HG03354 (cell line): Measurements from ENCODE around the gene NEURL1.
"Not testable (repeated sequence)": the region's sequence is repeated elsewhere in the genome, so short reads cannot be mapped to it uniquely, and the experiment has no call there.

Experiments used
- ATAC-seq: cut with Tn5 transposase; IDR thresholded peaks from one replicate; pipeline ENCODE4 v1.9.1; 2021; ENCODE audit warnings: mild to moderate bottlenecking; ENCODE audit not compliant: unreplicated experiment, poor library complexity, severe bottlenecking

The NEURL1 gene

GRCh38 chr10:103459615-103460014 lies 33.9 kb upstream of the NEURL1 start:
- ATAC-seq, result no peak

GRCh38 chr10:103463499-103463898 lies 30.0 kb upstream of the NEURL1 start:
- ATAC-seq, result no peak

GRCh38 chr10:103465411-103466179 lies 27.9 kb upstream of the NEURL1 start:
- no peak for ATAC-seq

GRCh38 chr10:103466734-103467133 lies 26.8 kb upstream of the NEURL1 start:
- ATAC-seq, result no peak

GRCh38 chr10:103467406-103467805 lies 26.1 kb upstream of the NEURL1 start:
- no peak for ATAC-seq

- ATAC-seq, result no peak
These were observed 24.3 kb upstream of the NEURL1 start for GRCh38 chr10:103469201-103469600.

GRCh38 chr10:103470761-103471653 lies 22.5 kb upstream of the NEURL1 start:
- peak; percentile 85 for ATAC-seq

- ATAC-seq, result no peak
These were observed 21.5 kb upstream of the NEURL1 start for GRCh38 chr10:103472005-103472404.

GRCh38 chr10:103473261-103473671 lies 20.2 kb upstream of the NEURL1 start:
- ATAC-seq, result no peak

GRCh38 chr10:103474077-103474476 lies 19.4 kb upstream of the NEURL1 start:
- ATAC-seq, result no peak

- no peak for ATAC-seq
These were observed 18.1 kb upstream of the NEURL1 start for GRCh38 chr10:103475437-103475836.

GRCh38 chr10:103476046-103476768 lies 17.3 kb upstream of the NEURL1 start:
- ATAC-seq, result no peak

- no peak for ATAC-seq
These were observed 14.8 kb upstream of the NEURL1 start for GRCh38 chr10:103478671-103479070.

- no peak for ATAC-seq
These were observed 14.4 kb upstream of the NEURL1 start, which contains the start of gene CALHM3 for GRCh38 chr10:103479135-103479534. Gene CALHM3, minus strand, starts transcription at chr10:103479240. Its CDS starts 208 bp downstream, at chr10:103479032.

- no peak for ATAC-seq
These were observed 13.0 kb upstream of the NEURL1 start for GRCh38 chr10:103480521-103480920.

- ATAC-seq, result peak; percentile 57
These were observed 11.5 kb upstream of the NEURL1 start for GRCh38 chr10:103481974-103482531.

- ATAC-seq, result not testable (repeated sequence)
These were observed 6.7 kb upstream of the NEURL1 start for GRCh38 chr10:103486635-103487409.

- ATAC-seq, result no peak
These were observed 6.1 kb upstream of the NEURL1 start for GRCh38 chr10:103487410-103487708.

- ATAC-seq, result peak; percentile 20
These were observed 2.6 kb upstream of the NEURL1 start for GRCh38 chr10:103490986-103491314.
